B cell (primary cell): Measurements from ENCODE around the gene UCK1. TPM values are rescaled to one million over a fixed set of nuclear protein-coding genes. Genes with fewer than 3 reads are reported as not detected.

Experiments used
- ATAC-seq: fragments of 200-7000 bp; cut with Tn5 transposase; one replicate; pipeline ENCODE4 v1.10.0; 2021; ENCODE audit warnings: low read depth, mild to moderate bottlenecking, moderate number of reproducible peaks, moderate library complexity
- CTCF ChIA-PET: fragments of 350-600 bp; sonication (Branson Sonifier 250); formaldehyde crosslinking; loops from one replicate; lab custom pipeline; 2021; ENCODE audit warnings: antibody characterized with exemption, inconsistent platforms; lab: Charles Lee
- POLR2A ChIA-PET: fragments of 350-600 bp; sonication (Branson Sonifier 250); formaldehyde crosslinking; loops from one replicate; lab custom pipeline; 2021; ENCODE audit warnings: antibody characterized with exemption; lab: Charles Lee
- DNase-seq: peaks from one replicate; pipeline ENCODE4 v3.0.0; 2013
- H2AFZ ChIP-seq: 2 replicates; pipeline ENCODE4 v1.6.1; 2012; ENCODE audit warnings: mild to moderate bottlenecking, low read depth, low read length; ENCODE audit not compliant: insufficient read depth, poor library complexity, severe bottlenecking
- H3K27ac ChIP-seq, 2 donors: 1 replicate in 1 of 2; 2 replicates in 1 of 2; pipeline ENCODE4 v1.5.1; 2012 to 2013; ENCODE audit warnings: low read length in 2 of 2, mild to moderate bottlenecking in 2 of 2, moderate library complexity in 1 of 2
- H3K27me3 ChIP-seq, 4 experiments: fragments of 200-600 bp in 1 of 4; sonication (generic) in 1 of 4; replicated peaks in 1 of 4; 1 replicate in 2 of 4; 2 replicates in 2 of 4; pipeline versions ENCODE4 v1.6.1 to v1.7.0; 2013 to 2016; ENCODE audit warnings: low read length in 3 of 4, mild to moderate bottlenecking in 2 of 4, mixed read lengths in 1 of 4, moderate library complexity in 1 of 4; ENCODE audit not compliant: insufficient read depth in 4 of 4, control insufficient read depth in 3 of 4; ENCODE audit errors: control extremely low read depth in 1 of 4
- H3K36me3 ChIP-seq, 2 experiments: replicated peaks in 1 of 2; 1 replicate in 1 of 2; 2 replicates in 1 of 2; pipeline versions ENCODE4 v1.6.1 to v1.7.1; 2013; ENCODE audit warnings: low read length in 1 of 2; ENCODE audit not compliant: insufficient read depth in 2 of 2, control insufficient read depth in 1 of 2; ENCODE audit errors: control extremely low read depth in 1 of 2, extremely low read depth in 1 of 2
- H3K4me1 ChIP-seq, 2 donors: fragments of 200-600 bp in 1 of 2; sonication (generic) in 1 of 2; 1 replicate in 1 of 2; 2 replicates in 1 of 2; pipeline versions ENCODE4 v1.5.1 to v1.6.1; 2013 to 2017; ENCODE audit warnings: low read length in 2 of 2; ENCODE audit not compliant: control insufficient read depth in 2 of 2, insufficient read depth in 2 of 2
- H3K4me2 ChIP-seq: replicated peaks from 2 replicates; pipeline ENCODE3; 2012; ENCODE audit warnings: mild to moderate bottlenecking, low read depth, low read length; ENCODE audit not compliant: poor library complexity, severe bottlenecking
- H3K4me3 ChIP-seq, 5 experiments: fragments of 200-600 bp in 1 of 5; sonication (generic) in 1 of 5; 1 replicate in 3 of 5; 2 replicates in 2 of 5; pipeline versions ENCODE4 v1.5.1 to v1.7.0; 2011 to 2016; ENCODE audit warnings: low read length in 4 of 5, mild to moderate bottlenecking in 4 of 5, low read depth in 2 of 5, control low read depth in 1 of 5, moderate library complexity in 1 of 5; ENCODE audit not compliant: insufficient read depth in 1 of 5; ENCODE audit errors: control extremely low read depth in 1 of 5, extremely low read depth in 1 of 5
- H3K79me2 ChIP-seq: fragments of 200-600 bp; sonication (generic); one replicate; pipeline ENCODE4 v1.6.0; 2016; ENCODE audit warnings: low read length; ENCODE audit not compliant: control insufficient read depth, insufficient read depth
- H3K9ac ChIP-seq: fragments of 200-600 bp; sonication (generic); 2 replicates; pipeline ENCODE4 v1.6.1; 2017; ENCODE audit warnings: mild to moderate bottlenecking, low read length, moderate library complexity
- H3K9me3 ChIP-seq, 3 donors: one replicate each; pipeline versions ENCODE4 v1.6.1 to v1.7.1; 2013; ENCODE audit warnings: low read length in 2 of 3; ENCODE audit not compliant: control insufficient read depth in 2 of 3, insufficient read depth in 1 of 3; ENCODE audit errors: control extremely low read depth in 1 of 3
- H4K20me1 ChIP-seq: 2 replicates; pipeline ENCODE4 v1.6.0; 2012; ENCODE audit warnings: mild to moderate bottlenecking, low read length; ENCODE audit not compliant: insufficient read depth, control insufficient read depth, poor library complexity, severe bottlenecking
- H3K27ac Mint-ChIP-seq: one replicate; pipeline ENCODE4 v1.8.0; 2021; ENCODE audit warnings: mixed read lengths
- H3K27me3 Mint-ChIP-seq: one replicate; pipeline ENCODE4 v1.8.0; 2021; ENCODE audit warnings: mixed read lengths
- H3K4me1 Mint-ChIP-seq: one replicate; pipeline ENCODE4 v1.8.0; 2021; ENCODE audit warnings: mixed read lengths
- H3K4me3 Mint-ChIP-seq: one replicate; pipeline ENCODE4 v1.8.0; 2021; ENCODE audit warnings: mixed read lengths
- H3K9me3 Mint-ChIP-seq: one replicate; pipeline ENCODE4 v1.8.0; 2022; ENCODE audit warnings: mixed read lengths; ENCODE audit not compliant: insufficient read depth
- WGBS: methylation state at CpG from one replicate; pipeline ENCODE4 v1.1.5; 2013; ENCODE audit warnings: missing lambda C conversion rate; ENCODE audit not compliant: insufficient coverage; 5-methylcytosine and 5-hydroxymethylcytosine counted together
- intact Hi-C: fragments of 100-400 bp; cut with micrococcal nuclease; formaldehyde crosslinking; loops from one replicate; pipeline ENCODE4 v1.10.0; 2022
- polyA plus RNA-seq: library from polyadenylated mRNA; depleted of rRNA; stranded (reverse); fragments of >200 nt; gene quantifications from 2 replicates; pipeline ENCODE4 v1.2.3, GENCODE V29; 2012
- total RNA-seq, 2 donors: library from RNA; stranded (reverse); fragments of 120-200 nt in 1 of 2; gene quantifications; 1 replicate in 1 of 2; 2 replicates in 1 of 2; pipeline versions ENCODE4 v1.2.3 to v1.2.4, GENCODE V29; 2013 to 2022
- TF ChIP-seq, protein P1 (sequence below): fragments of 200-600 bp; IDR thresholded peaks from one replicate; pipeline ENCODE4 v1.8.0; 2022; ENCODE audit warnings: antibody characterized with exemption, mild to moderate bottlenecking

The UCK1 gene
- total and polyA plus RNA-seq, 2 donors (not counting 1 experiment from before 2014, with no cell fraction given) = 25.3 to 39.3 TPM

DNA sequence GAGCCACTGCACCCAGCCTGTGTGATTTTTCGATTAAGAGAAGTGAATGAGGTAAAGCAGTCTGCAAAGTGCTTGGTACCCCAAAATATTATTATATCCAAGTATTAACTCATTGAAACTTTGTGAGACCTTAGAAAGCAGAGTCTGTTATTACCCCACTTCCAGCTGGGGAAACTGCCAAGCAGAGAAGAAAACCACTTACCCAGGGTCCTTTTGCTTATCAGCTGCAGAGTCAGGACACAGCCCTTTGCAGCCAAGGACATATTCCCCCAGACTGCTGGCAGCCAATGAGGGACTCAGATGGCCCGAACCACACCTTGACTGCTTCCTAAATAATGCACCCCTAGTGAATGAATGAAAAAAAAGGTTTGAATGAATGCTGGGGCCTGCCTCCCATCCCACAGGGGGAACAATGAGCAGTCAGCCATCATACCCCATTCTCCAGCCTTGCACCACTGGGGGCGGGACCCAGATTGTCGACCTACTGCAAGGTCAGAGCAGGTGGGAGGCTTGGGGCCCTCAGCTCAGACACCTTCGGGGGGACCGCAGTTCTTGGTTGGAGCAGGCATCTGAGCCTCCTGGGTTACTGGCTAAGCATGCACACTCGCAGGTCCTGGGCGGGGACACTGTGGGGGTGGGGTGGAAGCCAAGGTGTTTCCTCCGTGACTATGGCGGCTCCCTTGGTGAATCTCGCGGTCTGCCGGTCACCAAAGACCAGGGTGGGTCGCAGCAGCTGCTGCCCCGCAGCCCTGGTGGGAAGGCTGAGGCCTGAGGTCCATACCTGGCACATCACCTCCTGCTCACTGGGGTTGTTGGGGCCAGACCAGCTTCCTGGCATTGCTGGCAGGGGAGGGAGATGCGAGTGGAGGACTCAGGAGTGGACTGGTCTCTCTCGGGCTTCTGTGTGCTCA is 43.9 kb upstream of the UCK1 start:
- no peak for DNase-seq
- H3K27ac Mint-ChIP-seq = no peak overlapping the region
- peaks cover 0 to 74% of the 10 kb centered on the region in 2 experiments for H3K36me3 ChIP-seq
- H3K27me3 ChIP-seq = no peaks in the 10 kb centered on the region
- H3K27ac ChIP-seq = no peak overlapping the region
- intact Hi-C loops = loop anchor here (1.0 kb wide), 1 partner anchor 35 kb away; no protein-coding TSS in a partner anchor
- H3K4me1 Mint-ChIP-seq = peaks cover 24% of the 10 kb centered on the region
- no peaks in the 10 kb centered on the region for H3K9me3 ChIP-seq
- H3K9me3 Mint-ChIP-seq = no peaks in the 10 kb centered on the region
- H3K4me2 ChIP-seq = no peak overlapping the region
- no peak overlapping the region for H2AFZ ChIP-seq
- peaks cover 5% of the 10 kb centered on the region for H4K20me1 ChIP-seq
- H3K79me2 ChIP-seq = peaks cover 8% of the 10 kb centered on the region
- no peak overlapping the region for H3K9ac ChIP-seq
- TF ChIP-seq, protein P1, sequence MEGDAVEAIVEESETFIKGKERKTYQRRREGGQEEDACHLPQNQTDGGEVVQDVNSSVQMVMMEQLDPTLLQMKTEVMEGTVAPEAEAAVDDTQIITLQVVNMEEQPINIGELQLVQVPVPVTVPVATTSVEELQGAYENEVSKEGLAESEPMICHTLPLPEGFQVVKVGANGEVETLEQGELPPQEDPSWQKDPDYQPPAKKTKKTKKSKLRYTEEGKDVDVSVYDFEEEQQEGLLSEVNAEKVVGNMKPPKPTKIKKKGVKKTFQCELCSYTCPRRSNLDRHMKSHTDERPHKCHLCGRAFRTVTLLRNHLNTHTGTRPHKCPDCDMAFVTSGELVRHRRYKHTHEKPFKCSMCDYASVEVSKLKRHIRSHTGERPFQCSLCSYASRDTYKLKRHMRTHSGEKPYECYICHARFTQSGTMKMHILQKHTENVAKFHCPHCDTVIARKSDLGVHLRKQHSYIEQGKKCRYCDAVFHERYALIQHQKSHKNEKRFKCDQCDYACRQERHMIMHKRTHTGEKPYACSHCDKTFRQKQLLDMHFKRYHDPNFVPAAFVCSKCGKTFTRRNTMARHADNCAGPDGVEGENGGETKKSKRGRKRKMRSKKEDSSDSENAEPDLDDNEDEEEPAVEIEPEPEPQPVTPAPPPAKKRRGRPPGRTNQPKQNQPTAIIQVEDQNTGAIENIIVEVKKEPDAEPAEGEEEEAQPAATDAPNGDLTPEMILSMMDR = no peak
- H3K27me3 Mint-ChIP-seq = no peaks in the 10 kb centered on the region
- CTCF ChIA-PET = interaction anchor here (1.0 kb wide), 1 partner anchor 72 kb away, joined by 5 read pairs; no protein-coding TSS in a partner anchor
- no peak for ATAC-seq
- H3K4me1 ChIP-seq = peaks cover 19 to 25% of the 10 kb centered on the region in 2 donors
- H3K4me3 Mint-ChIP-seq = no peak overlapping the region
- H3K4me3 ChIP-seq = no peak overlapping the region
- WGBS = over 99% methylated on average over 10 of the region's 17 CpGs
- POLR2A ChIA-PET = no interaction called here

DNA sequence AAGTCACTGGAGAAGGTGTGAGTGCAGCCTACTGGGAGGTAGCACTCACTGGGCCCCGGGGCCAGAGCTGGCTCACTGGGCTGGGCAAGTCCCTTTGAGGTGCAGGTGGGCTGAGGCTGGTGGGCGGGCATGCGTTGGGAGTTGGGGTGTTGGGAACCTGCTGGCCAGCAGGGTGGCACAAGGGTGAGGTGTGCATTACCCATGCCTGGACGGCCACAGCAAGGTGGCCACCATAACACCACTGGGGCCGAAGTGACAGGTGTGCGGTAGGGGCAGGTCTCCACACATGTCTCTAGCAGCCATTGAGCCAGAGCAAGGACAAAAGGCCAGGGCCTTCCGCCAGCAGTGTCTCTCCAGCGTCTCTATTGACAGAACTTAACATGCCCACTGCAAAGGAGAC is 36.8 kb upstream of the UCK1 start:
- no peaks in the 10 kb centered on the region for H3K4me1 Mint-ChIP-seq

More for the DNA sequence above, 36.8 kb upstream of the UCK1 start:
- 100% methylated on average over 7 of the region's 8 CpGs for WGBS
- peaks cover 0 to 22% of the 10 kb centered on the region in 2 experiments for H3K36me3 ChIP-seq
- no peak overlapping the region for H3K9ac ChIP-seq
- no peak overlapping the region for H3K4me3 ChIP-seq
- H3K79me2 ChIP-seq = no peaks in the 10 kb centered on the region
- intact Hi-C loops = loop anchor here (5.0 kb wide), 1 partner anchor 36 kb away; the partner anchor contains the start of gene UCK1
- Mint-ChIP-seq H3K9me3 (no peaks in the 10 kb centered on the region), H3K27me3 (no peaks in the 10 kb centered on the region), H3K27ac (peak overlapping the region; percentile 6), H3K4me3 (no peak overlapping the region)
- H2AFZ ChIP-seq = no peak overlapping the region
- H3K4me1 ChIP-seq = no peaks in the 10 kb centered on the region
- H4K20me1 ChIP-seq = no peaks in the 10 kb centered on the region
- TF ChIP-seq, protein P1 = no peak
- ChIA-PET POLR2A (no interaction called here), CTCF (no interaction called here)
- H3K27ac ChIP-seq = no peak overlapping the region
- no peak overlapping the region for H3K4me2 ChIP-seq
- DNase-seq = peak; percentile 22
- ATAC-seq = peak; percentile 33
- peaks cover 0 to 6% (median 0%) of the 10 kb centered on the region in 3 donors for H3K9me3 ChIP-seq
- H3K27me3 ChIP-seq = no peaks in the 10 kb centered on the region
